K562 (cell line): ENCODE results near the gene RO60. TPM values are rescaled to one million over a fixed set of nuclear protein-coding genes. Genes with fewer than 3 reads are reported as not detected.

Source experiments
- DPF2 ChIP-seq: fragments of 450-650 bp; IDR thresholded peaks from 2 replicates; pipeline ENCODE4 v1.6.1; 2016
- ESRRB ChIP-seq: fragments of 250-450 bp; sonication (Bioruptor Pico); IDR thresholded peaks from 2 replicates; pipeline ENCODE4 v1.5.0; 2020; ENCODE audit warnings: mild to moderate bottlenecking, moderate library complexity, borderline replicate concordance
- PBX2 ChIP-seq, 2 experiments: IDR thresholded peaks in 1 of 2; conservative IDR thresholded peaks in 1 of 2; 2 replicates each; pipeline ENCODE4 v1.6.1; 2016; ENCODE audit warnings: low read depth in 2 of 2, mild to moderate bottlenecking in 1 of 2, missing compliant biosample characterization in 1 of 2, missing genetic modification characterization in 1 of 2, moderate library complexity in 1 of 2
- ZNF197 ChIP-seq: fragments of 200-800 bp; sonication (Bioruptor generic); IDR thresholded peaks from 2 replicates; pipeline ENCODE4 v1.6.1; 2016; ENCODE audit warnings: low read depth, missing genetic modification characterization, missing compliant biosample characterization
- polyA plus RNA-seq, 8 experiments: library from polyadenylated mRNA; depleted of rRNA in 4 of 8; stranded (reverse) in 5 of 8; unstranded in 3 of 8; fragments of >200 nt; fragmentation: Nextera tagmentation in 2 of 8; fragmentation: Illumina TruSeq in 1 of 8; extraction: Ambion mirVana in 2 of 8; extraction: Trizol in 1 of 8; gene quantifications; 2 replicates each; pipeline versions ENCODE4 v1.2.1 to v1.2.3, GENCODE V29; 2011 to 2014; ENCODE audit warnings: inconsistent platforms in 1 of 8, missing spikeins in 1 of 8
- total RNA-seq, 7 experiments: library from RNA; depleted of rRNA in 6 of 7; stranded (reverse); fragments of >200 nt in 6 of 7; fragmentation: Illumina TruSeq in 2 of 7; extraction: Trizol in 2 of 7; gene quantifications; 2 replicates each; pipeline versions ENCODE4 v1.2.1 to v1.2.3, GENCODE V29; 2011 to 2021; ENCODE audit warnings: low replicate concordance in 1 of 7
- TF ChIP-seq, protein P1 (sequence below), 2 experiments: fragments of 450-650 bp; IDR thresholded peaks; 2 replicates each; pipeline ENCODE4 v1.6.1; 2016; ENCODE audit warnings: mild to moderate bottlenecking in 2 of 2, borderline replicate concordance in 1 of 2, low read depth in 1 of 2, moderate library complexity in 1 of 2
- TF ChIP-seq, protein P2 (sequence below): fragments of 450-650 bp; IDR thresholded peaks from 2 replicates; pipeline ENCODE4 v1.6.1; 2016; ENCODE audit warnings: mild to moderate bottlenecking
- TF ChIP-seq, protein P3 (sequence below): fragments of 150-350 bp; conservative IDR thresholded peaks from 2 replicates; pipeline ENCODE4 v1.6.1; 2014; ENCODE audit warnings: low read length

Gene RO60
- total and polyA plus RNA-seq, 9 of the 15 experiments (the other 6 are each of a cell fraction or from before 2014, with no cell fraction given): 24.9 to 187 (median 101) TPM

DNA sequence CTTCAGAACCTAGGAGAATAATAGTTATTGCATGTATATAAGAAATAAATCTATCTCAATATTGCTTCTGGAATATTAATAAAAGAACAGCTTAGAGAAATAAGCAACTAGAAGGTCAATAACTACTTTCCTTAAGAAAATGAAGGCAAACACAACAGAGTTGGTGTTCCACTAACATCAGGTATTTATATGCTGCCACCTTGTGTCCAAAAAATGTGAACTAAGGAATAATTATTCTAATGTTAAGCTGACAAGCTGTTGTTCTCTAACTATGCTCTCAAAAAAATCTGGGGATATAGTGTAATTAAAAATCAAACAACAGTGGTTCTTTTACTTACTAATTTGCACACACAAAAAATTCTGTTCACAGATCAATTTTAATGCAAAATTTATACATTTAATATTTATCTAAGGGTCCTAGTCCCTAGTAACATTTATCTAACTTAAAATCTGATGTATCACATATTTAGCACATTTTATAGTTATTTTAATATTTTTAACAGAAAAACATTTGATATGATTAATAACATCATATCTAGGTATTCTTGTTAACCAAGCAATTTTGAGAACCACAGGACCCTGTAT lies 39.9 kb upstream of the RO60 start (continued):
- TF ChIP-seq, protein P1, sequence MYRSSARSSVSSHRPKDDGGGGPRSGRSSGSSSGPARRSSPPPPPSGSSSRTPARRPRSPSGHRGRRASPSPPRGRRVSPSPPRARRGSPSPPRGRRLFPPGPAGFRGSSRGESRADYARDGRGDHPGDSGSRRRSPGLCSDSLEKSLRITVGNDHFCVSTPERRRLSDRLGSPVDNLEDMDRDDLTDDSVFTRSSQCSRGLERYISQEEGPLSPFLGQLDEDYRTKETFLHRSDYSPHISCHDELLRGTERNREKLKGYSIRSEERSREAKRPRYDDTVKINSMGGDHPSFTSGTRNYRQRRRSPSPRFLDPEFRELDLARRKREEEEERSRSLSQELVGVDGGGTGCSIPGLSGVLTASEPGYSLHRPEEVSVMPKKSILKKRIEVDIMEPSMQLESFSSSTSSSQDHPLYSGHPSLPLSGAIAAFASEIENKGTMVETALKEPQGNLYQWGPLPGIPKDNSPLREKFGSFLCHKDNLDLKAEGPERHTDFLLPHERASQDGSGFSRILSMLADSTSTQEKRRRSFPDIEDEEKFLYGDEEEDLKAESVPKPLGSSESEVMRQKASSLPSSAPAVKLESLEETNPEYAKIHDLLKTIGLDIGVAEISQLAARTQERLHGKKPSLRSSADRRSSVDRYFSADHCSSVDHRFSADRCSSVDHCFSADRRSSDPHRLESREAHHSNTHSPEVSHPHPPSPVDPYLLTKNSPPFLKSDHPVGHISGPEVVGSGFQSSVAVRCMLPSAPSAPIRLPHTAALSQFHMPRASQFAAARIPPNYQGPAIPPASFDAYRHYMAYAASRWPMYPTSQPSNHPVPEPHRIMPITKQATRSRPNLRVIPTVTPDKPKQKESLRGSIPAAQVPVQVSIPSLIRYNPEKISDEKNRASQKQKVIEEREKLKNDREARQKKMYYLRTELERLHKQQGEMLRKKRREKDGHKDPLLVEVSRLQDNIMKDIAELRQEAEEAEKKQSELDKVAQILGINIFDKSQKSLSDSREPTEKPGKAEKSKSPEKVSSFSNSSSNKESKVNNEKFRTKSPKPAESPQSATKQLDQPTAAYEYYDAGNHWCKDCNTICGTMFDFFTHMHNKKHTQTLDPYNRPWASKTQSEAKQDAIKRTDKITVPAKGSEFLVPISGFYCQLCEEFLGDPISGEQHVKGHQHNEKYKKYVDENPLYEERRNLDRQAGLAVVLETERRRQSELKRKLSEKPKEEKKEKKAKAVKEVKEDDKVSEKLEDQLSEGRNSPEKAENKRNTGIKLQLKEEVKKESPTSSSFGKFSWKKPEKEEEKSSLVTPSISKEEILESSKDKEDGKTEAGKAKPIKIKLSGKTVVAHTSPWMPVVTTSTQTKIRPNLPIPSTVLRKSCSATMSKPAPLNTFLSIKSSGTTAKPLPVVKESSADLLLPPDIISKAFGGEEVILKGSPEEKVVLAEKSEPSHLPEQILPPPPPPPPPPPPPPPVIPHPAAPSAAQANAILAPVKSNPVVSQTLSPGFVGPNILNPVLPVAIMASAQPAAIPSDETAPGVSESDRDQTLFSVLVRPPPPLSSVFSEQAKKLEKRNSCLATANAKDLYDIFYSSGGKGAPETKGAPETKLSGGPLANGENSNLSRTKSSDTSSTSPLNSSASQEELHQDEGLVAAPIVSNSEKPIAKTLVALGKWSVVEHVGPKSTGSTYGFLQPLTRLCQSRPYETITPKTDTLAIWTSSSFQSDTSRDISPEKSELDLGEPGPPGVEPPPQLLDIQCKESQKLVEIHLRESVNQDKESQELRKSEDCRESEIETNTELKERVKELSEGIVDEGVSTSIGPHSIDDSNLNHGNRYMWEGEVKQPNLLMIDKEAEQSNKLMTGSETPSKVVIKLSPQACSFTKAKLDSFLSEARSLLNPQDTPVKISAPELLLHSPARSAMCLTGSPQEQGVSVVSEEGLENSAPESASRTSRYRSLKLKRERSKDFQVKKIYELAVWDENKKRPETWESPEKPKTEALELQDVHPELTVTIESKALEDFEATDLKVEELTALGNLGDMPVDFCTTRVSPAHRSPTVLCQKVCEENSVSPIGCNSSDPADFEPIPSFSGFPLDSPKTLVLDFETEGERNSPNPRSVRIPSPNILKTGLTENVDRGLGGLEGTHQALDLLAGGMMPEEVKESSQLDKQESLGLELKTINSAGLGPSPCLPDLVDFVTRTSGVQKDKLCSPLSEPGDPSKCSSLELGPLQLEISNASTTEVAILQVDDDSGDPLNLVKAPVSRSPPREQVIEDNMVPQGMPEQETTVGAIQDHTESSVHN (IDR thresholded peaks at IDR 0.05; ENCODE audit: borderline replicate concordance in 1 of 2, low read depth in 1 of 2): no peak
- TF ChIP-seq, protein P2, sequence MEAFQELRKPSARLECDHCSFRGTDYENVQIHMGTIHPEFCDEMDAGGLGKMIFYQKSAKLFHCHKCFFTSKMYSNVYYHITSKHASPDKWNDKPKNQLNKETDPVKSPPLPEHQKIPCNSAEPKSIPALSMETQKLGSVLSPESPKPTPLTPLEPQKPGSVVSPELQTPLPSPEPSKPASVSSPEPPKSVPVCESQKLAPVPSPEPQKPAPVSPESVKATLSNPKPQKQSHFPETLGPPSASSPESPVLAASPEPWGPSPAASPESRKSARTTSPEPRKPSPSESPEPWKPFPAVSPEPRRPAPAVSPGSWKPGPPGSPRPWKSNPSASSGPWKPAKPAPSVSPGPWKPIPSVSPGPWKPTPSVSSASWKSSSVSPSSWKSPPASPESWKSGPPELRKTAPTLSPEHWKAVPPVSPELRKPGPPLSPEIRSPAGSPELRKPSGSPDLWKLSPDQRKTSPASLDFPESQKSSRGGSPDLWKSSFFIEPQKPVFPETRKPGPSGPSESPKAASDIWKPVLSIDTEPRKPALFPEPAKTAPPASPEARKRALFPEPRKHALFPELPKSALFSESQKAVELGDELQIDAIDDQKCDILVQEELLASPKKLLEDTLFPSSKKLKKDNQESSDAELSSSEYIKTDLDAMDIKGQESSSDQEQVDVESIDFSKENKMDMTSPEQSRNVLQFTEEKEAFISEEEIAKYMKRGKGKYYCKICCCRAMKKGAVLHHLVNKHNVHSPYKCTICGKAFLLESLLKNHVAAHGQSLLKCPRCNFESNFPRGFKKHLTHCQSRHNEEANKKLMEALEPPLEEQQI: peak; percentile 22; the same call in 1 of the 2 replicates
- TF ChIP-seq, protein P3, sequence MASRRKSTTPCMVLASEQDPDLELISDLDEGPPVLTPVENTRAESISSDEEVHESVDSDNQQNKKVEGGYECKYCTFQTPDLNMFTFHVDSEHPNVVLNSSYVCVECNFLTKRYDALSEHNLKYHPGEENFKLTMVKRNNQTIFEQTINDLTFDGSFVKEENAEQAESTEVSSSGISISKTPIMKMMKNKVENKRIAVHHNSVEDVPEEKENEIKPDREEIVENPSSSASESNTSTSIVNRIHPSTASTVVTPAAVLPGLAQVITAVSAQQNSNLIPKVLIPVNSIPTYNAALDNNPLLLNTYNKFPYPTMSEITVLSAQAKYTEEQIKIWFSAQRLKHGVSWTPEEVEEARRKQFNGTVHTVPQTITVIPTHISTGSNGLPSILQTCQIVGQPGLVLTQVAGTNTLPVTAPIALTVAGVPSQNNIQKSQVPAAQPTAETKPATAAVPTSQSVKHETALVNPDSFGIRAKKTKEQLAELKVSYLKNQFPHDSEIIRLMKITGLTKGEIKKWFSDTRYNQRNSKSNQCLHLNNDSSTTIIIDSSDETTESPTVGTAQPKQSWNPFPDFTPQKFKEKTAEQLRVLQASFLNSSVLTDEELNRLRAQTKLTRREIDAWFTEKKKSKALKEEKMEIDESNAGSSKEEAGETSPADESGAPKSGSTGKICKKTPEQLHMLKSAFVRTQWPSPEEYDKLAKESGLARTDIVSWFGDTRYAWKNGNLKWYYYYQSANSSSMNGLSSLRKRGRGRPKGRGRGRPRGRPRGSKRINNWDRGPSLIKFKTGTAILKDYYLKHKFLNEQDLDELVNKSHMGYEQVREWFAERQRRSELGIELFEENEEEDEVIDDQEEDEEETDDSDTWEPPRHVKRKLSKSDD: no peak
- no peak for TF ChIP-seq DPF2
- TF ChIP-seq ESRRB: no peak
- no peak for TF ChIP-seq PBX2 (CRISPR knock-in tag; IDR thresholded peaks at IDR 0.05; ENCODE audit: low read depth)
- no peak for TF ChIP-seq PBX2 (tag; conservative IDR thresholded peaks at IDR 0.05; ENCODE audit: low read depth)
- TF ChIP-seq ZNF197 (CRISPR knock-in tag): no peak
